ENCODE results near the gene GOLT1A. TPM values are rescaled to one million over a fixed set of nuclear protein-coding genes. Genes with fewer than 3 reads are reported as not detected.

The GOLT1A gene
- total RNA-seq, 2 donors from 2014 or later: 6.7 to 13.6 TPM

- H3K27ac ChIP-seq: no peak overlapping the region
- H3K4me1 ChIP-seq: no peaks in the 10 kb centered on the region
- intact Hi-C loops (cut with DNase I): no loop called here
- TF ChIP-seq CTCF (IDR thresholded peaks at IDR 0.05): no peak
- no peaks in the 10 kb centered on the region for H3K9me3 ChIP-seq
- H3K27me3 ChIP-seq: no peaks in the 10 kb centered on the region
- no peak overlapping the region for H3K9ac ChIP-seq (ENCODE audit: low read depth in 2 of 2, low read length in 2 of 2)
- no peak for DNase-seq
- no peak overlapping the region for H3K4me3 ChIP-seq
- H3K36me3 ChIP-seq: no peaks in the 10 kb centered on the region
Observed at GRCh38 chr1:204232526-204232925, 18.7 kb upstream of the GOLT1A start.

- Histone ChIP-seq H3K9ac (ENCODE audit: low read depth in 2 of 2, low read length in 2 of 2) (no peak overlapping the region), H3K27ac (no peak overlapping the region), H3K27me3 (no peaks in the 10 kb centered on the region), H3K4me1 (no peaks in the 10 kb centered on the region), H3K9me3 (no peaks in the 10 kb centered on the region), H3K36me3 (no peaks in the 10 kb centered on the region), H3K4me3 (no peak overlapping the region)
- no peak for TF ChIP-seq CTCF (IDR thresholded peaks at IDR 0.05)
- intact Hi-C loops (cut with DNase I): no loop called here
- no peak for DNase-seq
Observed at GRCh38 chr1:204230211-204230610, 16.4 kb upstream of the GOLT1A start.

- no peak overlapping the region for H3K4me3 ChIP-seq
- no peak overlapping the region for H3K27ac ChIP-seq
- no peak for TF ChIP-seq CTCF (IDR thresholded peaks at IDR 0.05)
- H3K27me3 ChIP-seq: no peaks in the 10 kb centered on the region
- no peak for DNase-seq
- no peaks in the 10 kb centered on the region for H3K9me3 ChIP-seq
- H3K36me3 ChIP-seq: no peaks in the 10 kb centered on the region
- no peaks in the 10 kb centered on the region for H3K4me1 ChIP-seq
- no peak overlapping the region for H3K9ac ChIP-seq (ENCODE audit: low read depth in 2 of 2, low read length in 2 of 2)
- intact Hi-C loops (cut with DNase I): no loop called here
Observed at GRCh38 chr1:204228896-204229295, 15.1 kb upstream of the GOLT1A start.

GRCh38 chr1:204227996-204228785, 14.4 kb upstream of the GOLT1A start:
- no peak for TF ChIP-seq CTCF (IDR thresholded peaks at IDR 0.05)

GRCh38 chr1:204227351-204227750, 13.6 kb upstream of the GOLT1A start:
- no peak overlapping the region for H3K27ac ChIP-seq

More at GRCh38 chr1:204227996-204228785, 14.4 kb upstream of the GOLT1A start:
- Histone ChIP-seq H3K9me3 (no peaks in the 10 kb centered on the region), H3K36me3 (no peaks in the 10 kb centered on the region), H3K4me3 (no peak overlapping the region), H3K4me1 (no peaks in the 10 kb centered on the region), H3K27me3 (no peaks in the 10 kb centered on the region), H3K9ac (ENCODE audit: low read depth in 2 of 2, low read length in 2 of 2) (no peak overlapping the region), H3K27ac (no peak overlapping the region)
- no peak for DNase-seq
- intact Hi-C loops (cut with DNase I): no loop called here

More at GRCh38 chr1:204227351-204227750, 13.6 kb upstream of the GOLT1A start:
- Histone ChIP-seq H3K36me3 (peaks cover 8% of the 10 kb centered on the region), H3K9me3 (no peaks in the 10 kb centered on the region), H3K4me3 (no peak overlapping the region), H3K4me1 (no peaks in the 10 kb centered on the region), H3K27me3 (no peaks in the 10 kb centered on the region), H3K9ac (ENCODE audit: low read depth in 2 of 2, low read length in 2 of 2) (no peak overlapping the region)
- no peak for DNase-seq
- intact Hi-C loops (cut with DNase I): no loop called here
- TF ChIP-seq CTCF (IDR thresholded peaks at IDR 0.05): no peak

Data from colonic mucosa (tissue), 4 donors.